ENCODE measurements around the gene CCSAP.
"Not testable (repeated sequence)": the region's sequence is repeated elsewhere in the genome, so short reads cannot be mapped to it uniquely, and the experiment has no call there.

CCSAP gene

GRCh38 chr1:229342656-229343569 is at the start of gene CCSAP:
Gene CCSAP, minus strand, starts transcription at chr1:229343047. Its CDS starts 582 bp downstream, at chr1:229342465.
- DNase-seq, result peak; percentile 43

GRCh38 chr1:229390130-229390529 is 47.3 kb upstream of the CCSAP start:
- DNase-seq, result no peak

GRCh38 chr1:229388897-229389580 is 46.2 kb upstream of the CCSAP start:
- DNase-seq, result no peak

GRCh38 chr1:229385853-229386456 is 43.1 kb upstream of the CCSAP start:
- DNase-seq, result no peak

- no peak for DNase-seq
Observed at GRCh38 chr1:229384822-229385221, 42.0 kb upstream of the CCSAP start.

- DNase-seq, result no peak
Observed at GRCh38 chr1:229383961-229384360, 41.1 kb upstream of the CCSAP start.

GRCh38 chr1:229383188-229383587 is 40.3 kb upstream of the CCSAP start:
- no peak for DNase-seq

- DNase-seq, result no peak
Observed at GRCh38 chr1:229381234-229381633, 38.4 kb upstream of the CCSAP start.

- DNase-seq, result no peak
Observed at GRCh38 chr1:229380536-229381160, 37.8 kb upstream of the CCSAP start.

GRCh38 chr1:229379846-229380245 is 37.0 kb upstream of the CCSAP start:
- no peak for DNase-seq

GRCh38 chr1:229378586-229379367 is 35.9 kb upstream of the CCSAP start:
- DNase-seq, result no peak

- not testable (repeated sequence) for DNase-seq
Observed at GRCh38 chr1:229378035-229378434, 35.2 kb upstream of the CCSAP start.

GRCh38 chr1:229377429-229377828 is 34.6 kb upstream of the CCSAP start:
- no peak for DNase-seq

- DNase-seq, result no peak
Observed at GRCh38 chr1:229376521-229376920, 33.7 kb upstream of the CCSAP start.

GRCh38 chr1:229374485-229374884 is 31.6 kb upstream of the CCSAP start:
- no peak for DNase-seq

GRCh38 chr1:229373395-229373794 is 30.5 kb upstream of the CCSAP start:
- DNase-seq, result no peak

GRCh38 chr1:229372251-229372650 is 29.4 kb upstream of the CCSAP start:
- DNase-seq, result no peak

GRCh38 chr1:229371624-229372023 is 28.8 kb upstream of the CCSAP start:
- DNase-seq, result no peak

- DNase-seq, result no peak
Observed at GRCh38 chr1:229370601-229371021, 27.8 kb upstream of the CCSAP start.

- no peak for DNase-seq
Observed at GRCh38 chr1:229368347-229368746, 25.5 kb upstream of the CCSAP start.

GRCh38 chr1:229365569-229365968 is 22.7 kb upstream of the CCSAP start:
- DNase-seq, result no peak

Measured in stimulated activated CD4-positive, alpha-beta T cell treated with anti-CD3 and anti-CD28 coated beads, Interleukin-4, amount 100 ng/mL, for 24 hours (primary cell).